22Rv1 (cell line): ENCODE results near the gene GNG3.

Source experiments
- ZFX ChIP-seq: fragments of 450-650 bp; IDR thresholded peaks from 2 replicates; pipeline ENCODE4 v1.6.1; 2017; ENCODE audit warnings: antibody characterized with exemption, borderline replicate concordance
- TF ChIP-seq, protein P1 (sequence below): fragments of 450-650 bp; IDR thresholded peaks from 2 replicates; pipeline ENCODE4 v1.5.1; 2017; ENCODE audit warnings: mild to moderate bottlenecking

DNA sequence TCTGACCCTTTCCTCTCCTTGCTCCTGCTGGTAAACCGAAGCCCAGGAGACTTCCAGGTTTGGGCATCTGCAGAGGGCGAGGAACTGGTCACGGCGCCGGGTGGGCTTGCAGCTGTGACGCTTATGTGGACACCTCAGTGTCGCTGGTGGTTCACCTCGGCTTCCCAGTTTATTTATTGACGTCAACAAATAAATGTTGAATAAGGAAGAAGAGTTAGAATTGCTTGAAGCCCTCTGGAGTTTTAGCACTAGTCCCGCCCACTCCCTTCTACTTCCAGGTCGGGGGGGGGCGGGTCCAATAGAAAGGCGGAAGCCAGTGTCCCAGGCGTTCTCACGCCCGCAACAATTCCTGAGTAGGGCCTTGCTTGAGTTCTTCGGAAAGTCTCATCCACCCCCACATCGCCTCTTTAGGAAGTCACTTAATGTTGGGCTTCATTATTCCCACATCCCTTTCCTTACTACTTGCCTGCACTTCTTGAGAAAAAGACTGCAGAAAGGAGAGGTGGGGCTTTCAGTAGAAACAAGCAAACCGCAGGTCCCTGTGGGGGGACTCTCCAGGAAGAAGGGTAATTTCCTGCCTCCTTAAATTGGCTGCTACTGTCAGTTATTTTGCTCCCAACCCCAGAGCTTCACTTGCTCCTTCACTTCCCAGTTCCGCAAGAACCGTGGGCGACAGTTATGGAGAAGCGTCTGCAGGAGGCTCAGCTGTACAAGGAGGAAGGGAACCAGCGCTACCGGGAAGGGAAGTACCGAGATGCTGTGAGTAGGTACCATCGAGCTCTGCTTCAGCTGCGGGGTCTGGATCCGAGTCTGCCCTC is 20.9 kb downstream of the GNG3 start, which contains the start of gene TTC9C:
- TF ChIP-seq, protein P1, sequence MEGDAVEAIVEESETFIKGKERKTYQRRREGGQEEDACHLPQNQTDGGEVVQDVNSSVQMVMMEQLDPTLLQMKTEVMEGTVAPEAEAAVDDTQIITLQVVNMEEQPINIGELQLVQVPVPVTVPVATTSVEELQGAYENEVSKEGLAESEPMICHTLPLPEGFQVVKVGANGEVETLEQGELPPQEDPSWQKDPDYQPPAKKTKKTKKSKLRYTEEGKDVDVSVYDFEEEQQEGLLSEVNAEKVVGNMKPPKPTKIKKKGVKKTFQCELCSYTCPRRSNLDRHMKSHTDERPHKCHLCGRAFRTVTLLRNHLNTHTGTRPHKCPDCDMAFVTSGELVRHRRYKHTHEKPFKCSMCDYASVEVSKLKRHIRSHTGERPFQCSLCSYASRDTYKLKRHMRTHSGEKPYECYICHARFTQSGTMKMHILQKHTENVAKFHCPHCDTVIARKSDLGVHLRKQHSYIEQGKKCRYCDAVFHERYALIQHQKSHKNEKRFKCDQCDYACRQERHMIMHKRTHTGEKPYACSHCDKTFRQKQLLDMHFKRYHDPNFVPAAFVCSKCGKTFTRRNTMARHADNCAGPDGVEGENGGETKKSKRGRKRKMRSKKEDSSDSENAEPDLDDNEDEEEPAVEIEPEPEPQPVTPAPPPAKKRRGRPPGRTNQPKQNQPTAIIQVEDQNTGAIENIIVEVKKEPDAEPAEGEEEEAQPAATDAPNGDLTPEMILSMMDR = no peak
- TF ChIP-seq ZFX = no peak
